Measurements from ENCODE around the gene CEP85. TPM values are rescaled to one million over a fixed set of nuclear protein-coding genes. Genes with fewer than 3 reads are reported as not detected.

The CEP85 gene
- total and polyA plus RNA-seq, 9 of the 15 experiments (the other 6 are each of a cell fraction or from before 2014, with no cell fraction given), result 42.1 to 140 (median 92.6) TPM

DNA sequence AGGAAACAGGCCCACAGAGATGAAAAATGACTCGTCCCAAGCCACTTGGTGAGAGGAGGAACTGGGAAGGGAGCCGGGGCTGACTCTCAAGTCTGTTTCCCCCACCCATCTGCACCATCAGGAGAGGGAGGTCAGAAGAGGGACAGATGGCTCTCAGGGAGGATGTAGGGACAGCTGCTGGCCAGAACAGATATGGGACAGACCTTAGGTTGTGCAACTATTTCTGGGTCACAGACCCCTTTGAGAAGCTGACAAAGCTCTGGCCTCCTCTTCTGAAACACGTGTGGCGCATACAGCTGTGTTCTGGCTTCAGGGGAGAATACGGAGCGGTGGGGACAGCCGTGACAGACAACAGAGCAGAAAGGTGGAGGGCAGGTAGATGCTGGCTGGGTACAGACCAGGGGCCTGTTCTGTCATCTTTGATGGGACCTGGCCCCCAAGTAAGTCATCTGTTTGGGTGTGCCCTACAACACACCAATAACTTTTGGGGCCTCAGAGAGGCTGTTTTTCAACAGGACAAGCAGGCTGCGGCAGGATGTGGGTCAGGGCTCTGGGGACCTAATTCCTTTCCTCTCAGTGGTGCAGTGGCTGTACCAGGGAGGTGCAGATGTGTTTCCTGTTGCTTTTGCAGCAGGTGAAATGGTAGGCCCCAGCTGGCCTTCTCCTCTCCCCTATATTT, 53.2 kb downstream of the CEP85 start (continued):
- TF ChIP-seq, protein P1, sequence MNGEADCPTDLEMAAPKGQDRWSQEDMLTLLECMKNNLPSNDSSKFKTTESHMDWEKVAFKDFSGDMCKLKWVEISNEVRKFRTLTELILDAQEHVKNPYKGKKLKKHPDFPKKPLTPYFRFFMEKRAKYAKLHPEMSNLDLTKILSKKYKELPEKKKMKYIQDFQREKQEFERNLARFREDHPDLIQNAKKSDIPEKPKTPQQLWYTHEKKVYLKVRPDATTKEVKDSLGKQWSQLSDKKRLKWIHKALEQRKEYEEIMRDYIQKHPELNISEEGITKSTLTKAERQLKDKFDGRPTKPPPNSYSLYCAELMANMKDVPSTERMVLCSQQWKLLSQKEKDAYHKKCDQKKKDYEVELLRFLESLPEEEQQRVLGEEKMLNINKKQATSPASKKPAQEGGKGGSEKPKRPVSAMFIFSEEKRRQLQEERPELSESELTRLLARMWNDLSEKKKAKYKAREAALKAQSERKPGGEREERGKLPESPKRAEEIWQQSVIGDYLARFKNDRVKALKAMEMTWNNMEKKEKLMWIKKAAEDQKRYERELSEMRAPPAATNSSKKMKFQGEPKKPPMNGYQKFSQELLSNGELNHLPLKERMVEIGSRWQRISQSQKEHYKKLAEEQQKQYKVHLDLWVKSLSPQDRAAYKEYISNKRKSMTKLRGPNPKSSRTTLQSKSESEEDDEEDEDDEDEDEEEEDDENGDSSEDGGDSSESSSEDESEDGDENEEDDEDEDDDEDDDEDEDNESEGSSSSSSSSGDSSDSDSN (IDR thresholded peaks at IDR 0.05; ENCODE audit: borderline replicate concordance in 1 of 2, low read depth in 2 of 2, low read length in 2 of 2), result peak in 1 of 2 experiments; percentile 84; a peak in 2 of 4 replicates
- TF ChIP-seq MEF2A (IDR thresholded peaks at IDR 0.05; ENCODE audit: control insufficient read depth, low read depth, low read length) (peak; percentile 81), KLF6 (CRISPR knock-in tag; IDR thresholded peaks at IDR 0.05; ENCODE audit: borderline replicate concordance) (no peak), ZFP30 (CRISPR knock-in tag; IDR thresholded peaks at IDR 0.05; ENCODE audit: borderline replicate concordance) (no peak), RUNX1 (IDR thresholded peaks at IDR 0.05; ENCODE audit: low read depth) (peak; percentile 80; the same call in 1 of the 2 replicates), KLF13 (tag; IDR thresholded peaks at IDR 0.05; ENCODE audit: borderline replicate concordance, low read depth) (no peak), ZNF134 (CRISPR knock-in tag; conservative IDR thresholded peaks at IDR 0.05) (peak; percentile 20; the same call in 1 of the 2 replicates), DMBX1 (CRISPR knock-in tag; IDR thresholded peaks at IDR 0.05; ENCODE audit: borderline replicate concordance) (peak; percentile 94), ZNF436 (CRISPR knock-in tag; IDR thresholded peaks at IDR 0.05) (no peak)
- TF ChIP-seq, protein P2, sequence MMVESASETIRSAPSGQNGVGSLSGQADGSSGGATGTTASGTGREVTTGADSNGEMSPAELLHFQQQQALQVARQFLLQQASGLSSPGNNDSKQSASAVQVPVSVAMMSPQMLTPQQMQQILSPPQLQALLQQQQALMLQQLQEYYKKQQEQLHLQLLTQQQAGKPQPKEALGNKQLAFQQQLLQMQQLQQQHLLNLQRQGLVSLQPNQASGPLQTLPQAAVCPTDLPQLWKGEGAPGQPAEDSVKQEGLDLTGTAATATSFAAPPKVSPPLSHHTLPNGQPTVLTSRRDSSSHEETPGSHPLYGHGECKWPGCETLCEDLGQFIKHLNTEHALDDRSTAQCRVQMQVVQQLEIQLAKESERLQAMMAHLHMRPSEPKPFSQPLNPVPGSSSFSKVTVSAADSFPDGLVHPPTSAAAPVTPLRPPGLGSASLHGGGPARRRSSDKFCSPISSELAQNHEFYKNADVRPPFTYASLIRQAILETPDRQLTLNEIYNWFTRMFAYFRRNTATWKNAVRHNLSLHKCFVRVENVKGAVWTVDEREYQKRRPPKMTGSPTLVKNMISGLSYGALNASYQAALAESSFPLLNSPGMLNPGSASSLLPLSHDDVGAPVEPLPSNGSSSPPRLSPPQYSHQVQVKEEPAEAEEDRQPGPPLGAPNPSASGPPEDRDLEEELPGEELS (CRISPR knock-in tag; IDR thresholded peaks at IDR 0.05; ENCODE audit: borderline replicate concordance), result peak; percentile 71; the same call in 1 of the 2 replicates
- TF ChIP-seq, protein P3, sequence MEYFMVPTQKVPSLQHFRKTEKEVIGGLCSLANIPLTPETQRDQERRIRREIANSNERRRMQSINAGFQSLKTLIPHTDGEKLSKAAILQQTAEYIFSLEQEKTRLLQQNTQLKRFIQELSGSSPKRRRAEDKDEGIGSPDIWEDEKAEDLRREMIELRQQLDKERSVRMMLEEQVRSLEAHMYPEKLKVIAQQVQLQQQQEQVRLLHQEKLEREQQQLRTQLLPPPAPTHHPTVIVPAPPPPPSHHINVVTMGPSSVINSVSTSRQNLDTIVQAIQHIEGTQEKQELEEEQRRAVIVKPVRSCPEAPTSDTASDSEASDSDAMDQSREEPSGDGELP (CRISPR knock-in tag; IDR thresholded peaks at IDR 0.05; ENCODE audit: borderline replicate concordance), result peak; percentile 97
- TF ChIP-seq, protein P4, sequence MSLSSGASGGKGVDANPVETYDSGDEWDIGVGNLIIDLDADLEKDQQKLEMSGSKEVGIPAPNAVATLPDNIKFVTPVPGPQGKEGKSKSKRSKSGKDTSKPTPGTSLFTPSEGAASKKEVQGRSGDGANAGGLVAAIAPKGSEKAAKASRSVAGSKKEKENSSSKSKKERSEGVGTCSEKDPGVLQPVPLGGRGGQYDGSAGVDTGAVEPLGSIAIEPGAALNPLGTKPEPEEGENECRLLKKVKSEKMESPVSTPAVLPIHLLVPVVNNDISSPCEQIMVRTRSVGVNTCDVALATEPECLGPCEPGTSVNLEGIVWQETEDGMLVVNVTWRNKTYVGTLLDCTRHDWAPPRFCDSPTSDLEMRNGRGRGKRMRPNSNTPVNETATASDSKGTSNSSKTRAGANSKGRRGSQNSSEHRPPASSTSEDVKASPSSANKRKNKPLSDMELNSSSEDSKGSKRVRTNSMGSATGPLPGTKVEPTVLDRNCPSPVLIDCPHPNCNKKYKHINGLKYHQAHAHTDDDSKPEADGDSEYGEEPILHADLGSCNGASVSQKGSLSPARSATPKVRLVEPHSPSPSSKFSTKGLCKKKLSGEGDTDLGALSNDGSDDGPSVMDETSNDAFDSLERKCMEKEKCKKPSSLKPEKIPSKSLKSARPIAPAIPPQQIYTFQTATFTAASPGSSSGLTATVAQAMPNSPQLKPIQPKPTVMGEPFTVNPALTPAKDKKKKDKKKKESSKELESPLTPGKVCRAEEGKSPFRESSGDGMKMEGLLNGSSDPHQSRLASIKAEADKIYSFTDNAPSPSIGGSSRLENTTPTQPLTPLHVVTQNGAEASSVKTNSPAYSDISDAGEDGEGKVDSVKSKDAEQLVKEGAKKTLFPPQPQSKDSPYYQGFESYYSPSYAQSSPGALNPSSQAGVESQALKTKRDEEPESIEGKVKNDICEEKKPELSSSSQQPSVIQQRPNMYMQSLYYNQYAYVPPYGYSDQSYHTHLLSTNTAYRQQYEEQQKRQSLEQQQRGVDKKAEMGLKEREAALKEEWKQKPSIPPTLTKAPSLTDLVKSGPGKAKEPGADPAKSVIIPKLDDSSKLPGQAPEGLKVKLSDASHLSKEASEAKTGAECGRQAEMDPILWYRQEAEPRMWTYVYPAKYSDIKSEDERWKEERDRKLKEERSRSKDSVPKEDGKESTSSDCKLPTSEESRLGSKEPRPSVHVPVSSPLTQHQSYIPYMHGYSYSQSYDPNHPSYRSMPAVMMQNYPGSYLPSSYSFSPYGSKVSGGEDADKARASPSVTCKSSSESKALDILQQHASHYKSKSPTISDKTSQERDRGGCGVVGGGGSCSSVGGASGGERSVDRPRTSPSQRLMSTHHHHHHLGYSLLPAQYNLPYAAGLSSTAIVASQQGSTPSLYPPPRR (CRISPR knock-in tag; IDR thresholded peaks at IDR 0.05; ENCODE audit: borderline replicate concordance), result peak; percentile 79
- TF ChIP-seq, protein P5, sequence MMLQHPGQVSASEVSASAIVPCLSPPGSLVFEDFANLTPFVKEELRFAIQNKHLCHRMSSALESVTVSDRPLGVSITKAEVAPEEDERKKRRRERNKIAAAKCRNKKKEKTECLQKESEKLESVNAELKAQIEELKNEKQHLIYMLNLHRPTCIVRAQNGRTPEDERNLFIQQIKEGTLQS (IDR thresholded peaks at IDR 0.05), result peak; percentile 79
- TF ChIP-seq, protein P5 (CRISPR knock-in tag; conservative IDR thresholded peaks at IDR 0.05), result 0 out of 2 replicates have a peak, but pooled peaks have one; percentile 20

Data from K562 (cell line).